ENCODE results near the gene PYDC1. TPM values are rescaled to one million over a fixed set of nuclear protein-coding genes. Genes with fewer than 3 reads are reported as not detected.

PYDC1 gene
- total RNA-seq, 1 donor from 2014 or later = not detected

DNA sequence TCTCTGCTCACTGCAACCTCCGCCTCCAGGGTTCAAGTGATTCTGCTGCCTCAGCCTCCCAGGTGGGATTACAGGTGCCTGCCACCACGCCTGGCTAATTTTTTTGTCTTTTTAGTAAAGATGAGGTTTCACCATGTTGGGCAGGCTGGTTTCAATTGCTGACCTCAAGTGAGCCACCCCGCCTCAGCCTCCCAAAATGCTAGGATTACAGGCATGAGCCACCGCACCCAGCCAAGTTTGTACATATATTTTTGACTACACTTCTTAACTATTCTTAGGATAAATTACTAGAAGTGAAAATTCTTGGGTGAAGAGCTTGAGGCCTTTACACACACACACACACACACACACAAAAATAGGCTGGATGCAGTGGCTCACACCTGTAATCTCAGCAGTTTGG is 41.4 kb upstream of the PYDC1 start:
- Mint-ChIP-seq H3K4me1 (ENCODE audit: low read depth, unreplicated experiment) (no peaks in the 10 kb centered on the region), H3K9me3 (ENCODE audit: unreplicated experiment) (peaks cover 4% of the 10 kb centered on the region), H3K4me3 (ENCODE audit: unreplicated experiment) (no peak overlapping the region), H3K27ac (ENCODE audit: unreplicated experiment) (no peak overlapping the region), H3K27me3 (ENCODE audit: unreplicated experiment) (peaks cover 2% of the 10 kb centered on the region), H3K36me3 (ENCODE audit: unreplicated experiment) (no peaks in the 10 kb centered on the region)
- no peak for DNase-seq
- TF ChIP-seq, protein P1, sequence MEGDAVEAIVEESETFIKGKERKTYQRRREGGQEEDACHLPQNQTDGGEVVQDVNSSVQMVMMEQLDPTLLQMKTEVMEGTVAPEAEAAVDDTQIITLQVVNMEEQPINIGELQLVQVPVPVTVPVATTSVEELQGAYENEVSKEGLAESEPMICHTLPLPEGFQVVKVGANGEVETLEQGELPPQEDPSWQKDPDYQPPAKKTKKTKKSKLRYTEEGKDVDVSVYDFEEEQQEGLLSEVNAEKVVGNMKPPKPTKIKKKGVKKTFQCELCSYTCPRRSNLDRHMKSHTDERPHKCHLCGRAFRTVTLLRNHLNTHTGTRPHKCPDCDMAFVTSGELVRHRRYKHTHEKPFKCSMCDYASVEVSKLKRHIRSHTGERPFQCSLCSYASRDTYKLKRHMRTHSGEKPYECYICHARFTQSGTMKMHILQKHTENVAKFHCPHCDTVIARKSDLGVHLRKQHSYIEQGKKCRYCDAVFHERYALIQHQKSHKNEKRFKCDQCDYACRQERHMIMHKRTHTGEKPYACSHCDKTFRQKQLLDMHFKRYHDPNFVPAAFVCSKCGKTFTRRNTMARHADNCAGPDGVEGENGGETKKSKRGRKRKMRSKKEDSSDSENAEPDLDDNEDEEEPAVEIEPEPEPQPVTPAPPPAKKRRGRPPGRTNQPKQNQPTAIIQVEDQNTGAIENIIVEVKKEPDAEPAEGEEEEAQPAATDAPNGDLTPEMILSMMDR (IDR thresholded peaks at IDR 0.05; ENCODE audit: partially characterized antibody, unreplicated experiment) = no peak

DNA sequence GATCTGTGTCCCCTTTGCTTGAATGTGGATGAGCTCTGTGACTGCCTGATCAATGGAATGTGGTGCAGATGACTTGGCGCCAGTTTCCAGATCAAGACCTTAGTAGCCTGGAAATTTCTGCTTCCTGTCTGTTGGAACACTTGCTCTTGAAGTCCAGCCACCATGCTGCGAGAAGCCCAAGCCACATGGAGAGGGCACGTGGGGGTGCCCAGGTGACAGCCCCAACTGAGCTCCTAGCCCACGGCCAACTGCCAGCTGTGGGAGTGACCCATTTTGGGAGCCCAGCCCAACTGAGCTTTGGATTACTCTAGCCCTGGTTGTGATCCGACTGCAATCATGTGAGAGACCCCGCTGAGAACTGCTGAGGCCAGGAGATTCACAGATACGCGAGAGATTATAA is 39.5 kb upstream of the PYDC1 start:
- peaks cover 7% of the 10 kb centered on the region for H3K9me3 Mint-ChIP-seq (ENCODE audit: unreplicated experiment)
- no peak overlapping the region for H3K4me3 Mint-ChIP-seq (ENCODE audit: unreplicated experiment)
- DNase-seq = no peak
- no peaks in the 10 kb centered on the region for H3K27me3 Mint-ChIP-seq (ENCODE audit: unreplicated experiment)
- H3K36me3 Mint-ChIP-seq (ENCODE audit: unreplicated experiment) = no peaks in the 10 kb centered on the region
- H3K4me1 Mint-ChIP-seq (ENCODE audit: low read depth, unreplicated experiment) = no peaks in the 10 kb centered on the region
- TF ChIP-seq, protein P1 (IDR thresholded peaks at IDR 0.05; ENCODE audit: partially characterized antibody, unreplicated experiment) = no peak
- no peak overlapping the region for H3K27ac Mint-ChIP-seq (ENCODE audit: unreplicated experiment)

DNA sequence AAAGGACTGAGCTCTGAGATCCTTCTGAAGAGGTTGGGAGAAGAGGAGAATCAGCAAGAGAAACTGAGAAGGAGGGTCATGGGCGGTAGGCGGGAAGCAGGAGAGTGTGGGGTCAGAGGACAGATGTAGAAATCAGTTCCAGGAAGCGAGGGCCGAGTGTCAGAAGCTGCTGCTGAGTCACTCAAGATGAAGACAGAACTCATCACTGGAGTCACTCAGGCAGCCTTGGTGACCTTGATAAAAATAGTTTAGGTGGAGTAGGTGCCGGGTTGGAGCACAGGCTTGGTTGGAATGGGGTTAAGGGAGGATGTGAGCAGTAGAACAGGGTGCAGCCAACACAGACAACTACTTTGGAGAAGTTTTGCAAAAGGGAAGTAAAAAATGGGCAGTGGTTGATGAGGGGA is 36.7 kb upstream of the PYDC1 start:
- Mint-ChIP-seq H3K27ac (ENCODE audit: unreplicated experiment) (no peak overlapping the region), H3K9me3 (ENCODE audit: unreplicated experiment) (peaks cover 9% of the 10 kb centered on the region), H3K4me3 (ENCODE audit: unreplicated experiment) (no peak overlapping the region), H3K4me1 (ENCODE audit: low read depth, unreplicated experiment) (no peaks in the 10 kb centered on the region), H3K36me3 (ENCODE audit: unreplicated experiment) (no peaks in the 10 kb centered on the region), H3K27me3 (ENCODE audit: unreplicated experiment) (no peaks in the 10 kb centered on the region)
- no peak for DNase-seq
- TF ChIP-seq, protein P1 (IDR thresholded peaks at IDR 0.05; ENCODE audit: partially characterized antibody, unreplicated experiment) = no peak

DNA sequence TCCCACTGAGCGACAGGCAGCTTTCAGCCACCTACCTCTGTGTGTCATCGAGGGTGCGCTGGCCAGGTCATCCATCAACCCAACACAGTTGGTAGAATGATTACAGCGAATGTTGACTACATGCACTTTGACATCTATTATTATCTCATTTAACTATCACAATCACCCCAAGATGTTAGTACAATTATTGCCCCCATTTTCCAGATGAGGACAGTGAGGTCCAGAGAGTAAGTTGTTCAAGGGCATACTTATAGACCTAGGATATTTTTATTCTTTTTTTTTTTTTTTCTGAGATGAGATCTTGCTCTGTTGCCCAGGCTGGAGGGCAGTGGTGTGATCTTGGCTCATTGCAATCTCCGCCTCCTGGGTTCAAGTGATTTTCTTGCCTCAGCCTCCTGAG is 34.5 kb upstream of the PYDC1 start:
- Mint-ChIP-seq H3K4me1 (ENCODE audit: low read depth, unreplicated experiment) (no peaks in the 10 kb centered on the region), H3K27me3 (ENCODE audit: unreplicated experiment) (no peaks in the 10 kb centered on the region), H3K27ac (ENCODE audit: unreplicated experiment) (no peak overlapping the region), H3K4me3 (ENCODE audit: unreplicated experiment) (no peak overlapping the region), H3K36me3 (ENCODE audit: unreplicated experiment) (no peaks in the 10 kb centered on the region), H3K9me3 (ENCODE audit: unreplicated experiment) (peaks cover 9% of the 10 kb centered on the region)
- no peak for DNase-seq
- TF ChIP-seq, protein P1 (IDR thresholded peaks at IDR 0.05; ENCODE audit: partially characterized antibody, unreplicated experiment) = no peak

DNA sequence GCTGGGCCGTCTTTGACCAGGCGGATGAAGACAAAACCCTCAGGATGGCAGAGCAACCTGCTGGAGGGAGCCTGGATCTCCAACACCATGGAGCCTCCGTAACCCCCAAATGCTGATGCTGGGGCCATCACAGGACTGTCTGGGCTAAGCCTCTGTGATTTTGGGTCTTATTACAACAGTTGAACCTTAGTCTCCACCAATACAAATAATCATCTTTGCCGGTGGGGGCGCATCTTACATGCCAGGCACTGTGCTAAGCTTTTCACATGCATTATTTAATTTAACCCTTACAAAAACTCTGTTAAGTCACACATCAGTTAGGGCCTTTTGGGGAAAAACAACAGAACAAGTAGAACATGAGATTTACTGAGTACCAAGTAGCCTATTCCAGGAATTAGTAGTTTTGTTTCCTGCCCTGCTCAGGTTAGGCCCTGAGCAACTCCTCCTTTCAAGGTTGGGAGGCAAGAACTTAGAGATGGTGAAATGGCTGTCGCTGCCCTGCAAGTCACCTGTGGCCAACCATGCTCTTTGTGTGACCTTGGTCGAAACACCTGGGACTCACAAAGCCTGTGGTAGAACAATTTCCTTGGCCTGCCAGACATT is 33.9 kb upstream of the PYDC1 start:
- Mint-ChIP-seq H3K27me3 (ENCODE audit: unreplicated experiment) (no peaks in the 10 kb centered on the region), H3K27ac (ENCODE audit: unreplicated experiment) (no peak overlapping the region), H3K4me1 (ENCODE audit: low read depth, unreplicated experiment) (no peaks in the 10 kb centered on the region)

More for the DNA sequence above, 33.9 kb upstream of the PYDC1 start:
- no peak for DNase-seq
- Mint-ChIP-seq H3K4me3 (ENCODE audit: unreplicated experiment) (no peak overlapping the region), H3K9me3 (ENCODE audit: unreplicated experiment) (peaks cover 9% of the 10 kb centered on the region), H3K36me3 (ENCODE audit: unreplicated experiment) (no peaks in the 10 kb centered on the region)
- TF ChIP-seq, protein P1 (IDR thresholded peaks at IDR 0.05; ENCODE audit: partially characterized antibody, unreplicated experiment) = no peak

Data from glutamatergic neuron (in vitro differentiated cells).